ENCODE results near the gene ZNF831. TPM values are rescaled to one million over a fixed set of nuclear protein-coding genes. Genes with fewer than 3 reads are reported as not detected.

Gene ZNF831
- total RNA-seq, 1 donor from 2014 or later: 1.0 TPM

- Histone ChIP-seq H3K4me1 (no peaks in the 10 kb centered on the region), H3K36me3 (no peaks in the 10 kb centered on the region), H3K27me3 (ENCODE audit: low read depth) (peaks cover 12% of the 10 kb centered on the region), H3K9me3 (no peaks in the 10 kb centered on the region), H3K27ac (no peak overlapping the region), H3K4me3 (no peak overlapping the region)
- intact Hi-C loops (cut with DNase I): no loop called here
- ATAC-seq (no peak), DNase-seq (no peak)
- no peak for TF ChIP-seq CTCF (IDR thresholded peaks at IDR 0.05)
These were observed 41.7 kb upstream of the ZNF831 start for GRCh38 chr20:59121714-59122565.

- intact Hi-C loops (cut with DNase I): no loop called here
- Histone ChIP-seq H3K27ac (no peak overlapping the region), H3K4me3 (no peak overlapping the region), H3K27me3 (ENCODE audit: low read depth) (peaks cover 12% of the 10 kb centered on the region), H3K4me1 (no peaks in the 10 kb centered on the region), H3K36me3 (no peaks in the 10 kb centered on the region), H3K9me3 (no peaks in the 10 kb centered on the region)
- ATAC-seq (no peak), DNase-seq (no peak)
- no peak for TF ChIP-seq CTCF (IDR thresholded peaks at IDR 0.05)
These were observed 41.1 kb upstream of the ZNF831 start for GRCh38 chr20:59122566-59122919.

GRCh38 chr20:59123011-59123677 is 40.5 kb upstream of the ZNF831 start:
- no peak for TF ChIP-seq CTCF (IDR thresholded peaks at IDR 0.05)
- DNase-seq: no peak
- Histone ChIP-seq H3K27me3 (ENCODE audit: low read depth) (peaks cover 12% of the 10 kb centered on the region), H3K4me1 (no peaks in the 10 kb centered on the region), H3K4me3 (no peak overlapping the region), H3K27ac (no peak overlapping the region), H3K9me3 (no peaks in the 10 kb centered on the region), H3K36me3 (no peaks in the 10 kb centered on the region)
- intact Hi-C loops (cut with DNase I): no loop called here
- no peak for ATAC-seq

- H3K36me3 ChIP-seq: no peaks in the 10 kb centered on the region
- H3K27me3 ChIP-seq (ENCODE audit: low read depth): peaks cover 12% of the 10 kb centered on the region
- no peak for TF ChIP-seq CTCF (IDR thresholded peaks at IDR 0.05)
- no peak overlapping the region for H3K4me3 ChIP-seq
- intact Hi-C loops (cut with DNase I): no loop called here
- ATAC-seq (no peak), DNase-seq (no peak)
- H3K9me3 ChIP-seq: no peaks in the 10 kb centered on the region
- H3K27ac ChIP-seq: no peak overlapping the region
- H3K4me1 ChIP-seq: no peaks in the 10 kb centered on the region
These were observed 39.9 kb upstream of the ZNF831 start for GRCh38 chr20:59123678-59124255.

GRCh38 chr20:59124296-59125029 is 39.2 kb upstream of the ZNF831 start:
- TF ChIP-seq CTCF (IDR thresholded peaks at IDR 0.05): no peak
- Histone ChIP-seq H3K4me1 (no peaks in the 10 kb centered on the region), H3K4me3 (no peak overlapping the region), H3K9me3 (no peaks in the 10 kb centered on the region), H3K36me3 (no peaks in the 10 kb centered on the region), H3K27me3 (ENCODE audit: low read depth) (peaks cover 12% of the 10 kb centered on the region), H3K27ac (no peak overlapping the region)
- no peak for DNase-seq
- intact Hi-C loops (cut with DNase I): no loop called here
- no peak for ATAC-seq
